ENCODE results near the gene NSMF.

NSMF gene

DNA sequence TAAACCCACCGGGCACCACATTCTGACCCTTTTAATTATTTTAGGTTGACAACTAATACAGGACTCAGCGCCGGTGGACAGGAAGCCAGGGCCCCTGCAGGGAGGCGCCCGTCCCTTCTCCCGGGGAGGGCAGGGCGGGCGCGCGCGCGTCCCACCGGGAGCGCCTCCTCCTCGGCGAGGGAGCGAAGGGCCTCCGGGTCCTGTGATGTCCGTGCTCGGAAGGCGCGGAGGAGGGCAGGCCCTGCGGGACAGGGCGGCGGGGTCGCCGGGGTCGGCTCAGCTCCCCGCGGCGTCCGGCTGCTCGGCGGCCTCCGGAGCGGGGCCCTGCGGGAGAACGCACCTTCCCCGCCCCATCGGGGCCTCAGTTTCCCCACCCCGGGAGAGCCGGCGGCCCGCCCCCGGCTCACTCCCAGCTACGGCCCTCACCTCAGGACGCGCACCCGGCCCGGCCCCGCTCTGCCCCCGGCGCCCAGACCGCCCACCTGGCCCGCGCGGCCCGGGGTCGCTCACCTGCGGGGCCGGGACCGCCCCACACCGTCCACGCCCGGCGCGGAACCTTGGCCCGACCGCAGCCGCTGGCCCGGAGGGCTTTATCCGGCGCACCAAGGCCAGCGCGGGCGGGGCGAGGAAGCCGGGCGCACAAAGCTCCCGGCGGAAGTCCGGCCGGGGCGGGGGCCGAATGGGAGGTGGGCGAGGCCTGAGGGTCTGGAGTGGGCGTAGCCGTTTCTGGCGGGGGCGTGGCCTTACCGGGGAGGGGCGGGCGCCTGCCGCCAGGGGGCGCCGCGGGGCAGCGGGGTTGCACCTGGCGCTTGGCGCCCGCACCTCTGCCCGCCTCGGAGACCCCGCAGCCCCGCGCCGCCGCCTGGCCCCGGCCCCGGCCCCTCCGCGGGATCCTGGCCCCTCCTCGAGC, 36.3 kb downstream of the NSMF start, which contains the start of the genes EXD3 and NOXA1:
Gene EXD3, minus strand, starts transcription at position 559 of the 910 bp plus-strand sequence. CDS start 27,805 bp downstream, outside the sequence.
Gene NOXA1, plus strand, starts transcription at position 790 of the 910 bp plus-strand sequence. CDS start 137 bp downstream, outside the sequence.
- H3K27ac ChIP-seq, result no peak within 1 kb of the TSS
- peak within 1 kb of the TSS; percentile 89 for H3K9ac ChIP-seq (ENCODE audit: insufficient read length)
- TF ChIP-seq FOXP2 (optimal IDR thresholded peaks at IDR 0.05; ENCODE audit: control extremely low read depth, extremely low read length, insufficient read depth), result no peak
- no peak for TF ChIP-seq EZH2 (IDR thresholded peaks at IDR 0.05)
- 0 out of 2 replicates have a peak, but pooled peaks have one; percentile 29 for TF ChIP-seq POLR2AphosphoS5 (IDR thresholded peaks at IDR 0.05; ENCODE audit: borderline replicate concordance, low read depth, low read length)

DNA sequence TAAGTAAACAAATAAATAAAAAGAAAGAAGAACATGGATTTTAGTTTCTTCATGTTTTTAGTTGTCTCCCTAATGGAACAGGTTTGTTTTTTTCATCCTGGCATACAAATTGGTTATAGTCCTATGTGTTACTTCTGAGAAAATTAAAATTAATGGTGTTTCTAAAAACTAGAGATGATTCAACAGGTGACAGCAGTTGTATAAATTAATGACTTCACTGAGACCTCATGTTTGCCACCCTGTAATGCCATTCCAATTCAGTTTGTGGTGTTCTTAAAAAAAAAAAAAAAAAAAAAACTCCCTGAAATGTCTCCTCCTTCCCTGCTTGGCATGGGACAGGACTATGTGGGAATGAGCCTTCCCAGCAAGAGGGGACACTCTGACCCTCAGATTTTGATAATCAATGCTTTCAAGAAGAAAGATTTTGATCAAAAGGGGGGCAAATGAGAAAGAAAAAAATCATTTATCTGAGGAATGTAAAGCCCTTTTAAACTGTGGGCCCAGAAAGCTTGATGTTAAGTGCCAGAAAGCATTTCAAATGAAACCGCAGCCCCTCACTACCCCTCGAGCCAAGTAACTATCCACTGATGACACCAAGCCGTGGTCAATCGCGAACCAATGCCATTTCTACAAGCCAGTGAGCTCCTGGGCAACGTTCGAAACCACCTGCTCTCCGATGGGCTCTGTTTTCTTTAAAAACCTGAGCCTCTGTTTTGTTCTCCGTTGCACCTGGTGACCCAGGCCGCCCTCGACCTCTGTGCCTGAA, 37.1 kb downstream of the NSMF start:
- no peaks in the 10 kb centered on the region for H3K36me3 ChIP-seq (ENCODE audit: insufficient read depth, low read length)
- H3K27ac ChIP-seq, result no peak overlapping the region
- peak overlapping the region; percentile 89 for H3K9ac ChIP-seq (ENCODE audit: insufficient read length)
- H3K4me3 ChIP-seq, result peak overlapping the region; percentile 84
- H3K9me3 ChIP-seq (ENCODE audit: low read depth, low read length), result no peaks in the 10 kb centered on the region
- no peak for DNase-seq (ENCODE audit: low read depth, low spot score)
- TF ChIP-seq FOXP2 (optimal IDR thresholded peaks at IDR 0.05; ENCODE audit: control extremely low read depth, extremely low read length, insufficient read depth) (no peak), EZH2 (IDR thresholded peaks at IDR 0.05) (no peak), POLR2AphosphoS5 (IDR thresholded peaks at IDR 0.05; ENCODE audit: borderline replicate concordance, low read depth, low read length) (no peak)

More for the DNA sequence above, 36.3 kb downstream of the NSMF start, which contains the start of the genes EXD3 and NOXA1:
- peak within 1 kb of the TSS; percentile 84 for H3K4me3 ChIP-seq
- no peaks in the 10 kb centered on the region for H3K9me3 ChIP-seq (ENCODE audit: low read depth, low read length)
- H3K36me3 ChIP-seq (ENCODE audit: insufficient read depth, low read length), result no peaks in the 10 kb centered on the region
- peak; percentile 24 for DNase-seq (ENCODE audit: low read depth, low spot score)

DNA sequence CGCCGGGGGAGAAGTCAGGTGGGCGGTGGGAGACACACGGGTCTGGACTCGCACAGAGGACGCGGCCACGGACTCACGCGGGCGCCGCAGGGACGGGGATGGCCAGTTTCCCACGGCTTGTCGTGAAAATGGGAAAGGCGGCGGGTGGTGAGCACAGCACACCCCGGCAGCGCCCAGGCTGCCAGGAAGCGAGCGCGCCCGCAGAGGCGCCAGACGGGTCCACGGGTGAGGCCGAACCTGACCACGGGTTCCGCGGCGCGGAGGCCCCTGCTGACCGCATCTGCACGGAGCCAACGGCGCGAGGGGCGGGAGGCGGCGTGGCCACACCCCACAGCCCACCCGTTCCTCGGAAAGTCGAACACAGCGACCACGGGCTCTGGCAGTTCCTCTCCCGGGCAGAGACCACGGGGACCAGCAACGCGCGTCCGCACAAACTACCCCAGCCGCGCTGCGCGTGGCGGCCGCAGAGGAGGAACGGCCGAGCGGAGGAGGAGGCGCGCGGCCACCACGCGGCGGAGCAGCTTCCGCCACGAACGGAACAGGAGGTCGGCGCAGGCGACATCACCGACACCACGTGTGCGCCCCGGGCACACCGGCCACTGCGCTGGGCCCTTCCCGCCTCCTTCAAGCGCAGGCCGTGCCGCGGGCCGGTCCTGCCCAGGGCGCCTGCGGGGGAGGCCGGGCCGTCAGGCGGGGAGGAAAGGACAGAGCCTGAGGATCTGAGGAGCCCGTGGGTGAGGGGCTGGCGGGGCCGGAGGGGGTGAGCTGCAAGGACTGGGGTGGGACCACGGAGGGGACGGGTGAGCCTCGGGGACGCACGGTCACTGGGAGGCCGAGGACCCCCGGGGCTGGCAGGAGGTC, 41.7 kb downstream of the NSMF start:
- no peak overlapping the region for H3K9ac ChIP-seq (ENCODE audit: insufficient read length)
- no peak for TF ChIP-seq FOXP2 (optimal IDR thresholded peaks at IDR 0.05; ENCODE audit: control extremely low read depth, extremely low read length, insufficient read depth)
- H3K4me3 ChIP-seq, result no peak overlapping the region
- H3K36me3 ChIP-seq (ENCODE audit: insufficient read depth, low read length), result no peaks in the 10 kb centered on the region
- H3K9me3 ChIP-seq (ENCODE audit: low read depth, low read length), result no peaks in the 10 kb centered on the region
- DNase-seq (ENCODE audit: low read depth, low spot score), result no peak
- no peak overlapping the region for H3K27ac ChIP-seq

DNA sequence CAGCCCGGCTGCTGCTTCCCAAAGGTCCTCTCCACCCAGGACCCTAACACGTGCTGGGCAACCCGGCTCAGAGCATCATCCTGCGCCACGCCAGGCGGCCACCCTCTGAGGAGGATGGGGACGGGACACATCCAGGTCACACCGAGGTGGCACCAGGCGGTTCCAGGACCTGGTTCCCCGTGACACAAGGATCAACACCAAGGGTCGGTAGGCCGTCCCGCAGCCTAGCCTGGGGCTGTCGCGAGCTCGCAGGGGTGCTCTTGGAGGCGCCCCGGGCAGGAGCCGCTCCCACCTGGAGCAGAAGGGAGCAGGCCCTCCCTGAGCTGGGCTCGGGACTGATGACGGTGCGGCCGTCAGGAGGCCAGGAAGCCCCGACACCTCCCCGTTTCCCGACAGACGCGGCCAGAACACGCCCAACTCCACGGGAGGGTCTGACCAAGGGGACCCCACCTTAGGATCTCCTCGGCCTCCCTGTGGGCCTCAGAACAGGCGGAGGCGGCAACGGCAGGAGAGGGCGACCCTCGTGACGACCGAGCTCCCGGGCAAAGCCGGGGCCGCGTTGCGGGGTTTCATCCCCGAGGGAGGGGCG, 42.5 kb downstream of the NSMF start:
- H3K9ac ChIP-seq (ENCODE audit: insufficient read length), result no peak overlapping the region

DNA sequence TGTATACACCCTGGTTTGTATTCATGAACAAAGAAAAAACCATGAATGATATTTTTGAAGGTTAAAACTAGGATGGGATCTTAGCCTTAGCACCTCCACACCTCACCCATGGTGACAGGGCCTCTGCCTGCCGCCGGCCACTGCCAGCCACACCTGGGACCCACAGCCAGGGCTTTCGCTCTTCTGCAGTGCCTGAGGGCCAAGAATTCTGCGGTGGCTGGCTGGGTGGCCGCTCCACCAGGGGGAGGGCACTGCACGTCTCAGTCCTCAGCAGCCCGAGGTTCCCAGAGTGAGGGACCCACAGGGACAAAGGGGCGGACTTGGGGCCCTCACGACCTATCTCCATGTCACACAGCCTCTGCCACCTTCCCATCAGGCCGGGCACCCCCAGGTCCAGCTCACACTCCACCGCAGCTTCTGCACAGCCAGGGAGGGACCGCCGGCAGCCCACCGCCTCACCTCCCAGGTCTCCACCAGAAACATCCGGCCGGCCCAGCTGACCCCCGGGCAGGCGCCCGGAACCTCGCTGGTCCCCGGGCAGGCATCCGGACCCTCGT, 43.0 kb downstream of the NSMF start:
- Histone ChIP-seq H3K9ac (ENCODE audit: insufficient read length) (no peak overlapping the region), H3K36me3 (ENCODE audit: insufficient read depth, low read length) (no peaks in the 10 kb centered on the region), H3K4me3 (no peak overlapping the region), H3K9me3 (ENCODE audit: low read depth, low read length) (no peaks in the 10 kb centered on the region), H3K27ac (no peak overlapping the region)
- no peak for DNase-seq (ENCODE audit: low read depth, low spot score)
- TF ChIP-seq FOXP2 (optimal IDR thresholded peaks at IDR 0.05; ENCODE audit: control extremely low read depth, extremely low read length, insufficient read depth) (no peak), POLR2AphosphoS5 (IDR thresholded peaks at IDR 0.05; ENCODE audit: borderline replicate concordance, low read depth, low read length) (no peak), EZH2 (IDR thresholded peaks at IDR 0.05) (no peak)

More for the DNA sequence above, 42.5 kb downstream of the NSMF start:
- Histone ChIP-seq H3K4me3 (no peak overlapping the region), H3K36me3 (ENCODE audit: insufficient read depth, low read length) (no peaks in the 10 kb centered on the region), H3K27ac (no peak overlapping the region), H3K9me3 (ENCODE audit: low read depth, low read length) (no peaks in the 10 kb centered on the region)
- DNase-seq (ENCODE audit: low read depth, low spot score), result no peak
- no peak for TF ChIP-seq EZH2 (IDR thresholded peaks at IDR 0.05)
- no peak for TF ChIP-seq POLR2AphosphoS5 (IDR thresholded peaks at IDR 0.05; ENCODE audit: borderline replicate concordance, low read depth, low read length)
- no peak for TF ChIP-seq FOXP2 (optimal IDR thresholded peaks at IDR 0.05; ENCODE audit: control extremely low read depth, extremely low read length, insufficient read depth)

DNA sequence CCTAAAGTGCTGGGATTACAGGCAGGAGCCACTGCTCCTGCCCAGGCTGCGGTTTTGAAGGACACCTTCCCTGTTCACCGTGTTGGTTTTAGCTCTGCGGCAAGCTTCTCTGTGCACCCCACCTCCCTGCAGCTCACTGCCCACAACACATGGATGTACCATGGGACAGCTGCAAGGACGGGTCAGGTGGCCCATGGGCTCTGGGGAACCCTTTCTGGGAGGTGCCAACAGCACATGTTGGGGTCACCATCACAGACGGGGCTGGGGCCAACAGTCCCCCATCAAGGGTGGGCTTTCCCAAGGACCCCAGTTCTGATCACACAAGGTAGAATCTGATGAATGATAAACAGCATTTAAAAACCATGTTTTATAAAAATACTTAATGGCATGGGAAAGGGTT, 43.7 kb downstream of the NSMF start:
- no peak overlapping the region for H3K9ac ChIP-seq (ENCODE audit: insufficient read length)
- H3K9me3 ChIP-seq (ENCODE audit: low read depth, low read length), result no peaks in the 10 kb centered on the region
- H3K36me3 ChIP-seq (ENCODE audit: insufficient read depth, low read length), result no peaks in the 10 kb centered on the region
- no peak overlapping the region for H3K27ac ChIP-seq
- no peak for DNase-seq (ENCODE audit: low read depth, low spot score)
- H3K4me3 ChIP-seq, result no peak overlapping the region
- TF ChIP-seq POLR2AphosphoS5 (IDR thresholded peaks at IDR 0.05; ENCODE audit: borderline replicate concordance, low read depth, low read length), result no peak
- TF ChIP-seq EZH2 (IDR thresholded peaks at IDR 0.05), result no peak
- TF ChIP-seq FOXP2 (optimal IDR thresholded peaks at IDR 0.05; ENCODE audit: control extremely low read depth, extremely low read length, insufficient read depth), result no peak

DNA sequence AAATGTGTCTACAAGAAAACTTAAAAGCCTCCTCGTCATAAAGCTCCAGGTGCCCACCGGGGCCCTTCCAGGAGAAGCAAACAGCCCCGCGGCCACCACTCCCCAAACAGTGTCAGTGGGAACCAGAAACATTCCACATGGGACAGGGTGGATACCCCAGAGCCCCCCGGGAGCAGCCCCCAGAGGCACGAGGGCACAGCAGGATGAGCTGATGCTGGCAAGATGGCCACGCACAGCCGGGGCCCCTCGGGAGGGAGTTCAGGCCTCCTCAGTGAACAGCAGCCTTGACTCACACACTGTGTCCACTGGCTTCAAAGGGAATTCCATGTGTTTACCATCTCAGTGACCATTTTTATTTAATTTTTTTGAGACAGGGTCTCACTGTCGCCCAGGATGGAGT, 46.7 kb downstream of the NSMF start:
- Histone ChIP-seq H3K4me3 (no peak overlapping the region), H3K27ac (no peak overlapping the region), H3K9ac (ENCODE audit: insufficient read length) (no peak overlapping the region), H3K36me3 (ENCODE audit: insufficient read depth, low read length) (no peaks in the 10 kb centered on the region), H3K9me3 (ENCODE audit: low read depth, low read length) (no peaks in the 10 kb centered on the region)
- TF ChIP-seq POLR2AphosphoS5 (IDR thresholded peaks at IDR 0.05; ENCODE audit: borderline replicate concordance, low read depth, low read length), result no peak
- TF ChIP-seq EZH2 (IDR thresholded peaks at IDR 0.05), result no peak
- no peak for TF ChIP-seq FOXP2 (optimal IDR thresholded peaks at IDR 0.05; ENCODE audit: control extremely low read depth, extremely low read length, insufficient read depth)
- no peak for DNase-seq (ENCODE audit: low read depth, low spot score)

All from SK-N-MC (cell line).